HepG2 (cell line): ENCODE data around the gene SEC61A1. TPM values are rescaled to one million over a fixed set of nuclear protein-coding genes. Genes with fewer than 3 reads are reported as not detected.

Experiments
- ARNT2 ChIP-seq: sonication (generic); formaldehyde crosslinking; IDR thresholded peaks from 2 replicates; pipeline ENCODE4 v1.8.0; 2022; ENCODE audit warnings: mild to moderate bottlenecking, low read depth, missing genetic modification reagents, moderate library complexity
- IKZF1 ChIP-seq: fragments of 450-650 bp; IDR thresholded peaks from 2 replicates; pipeline ENCODE4 v1.7.1; 2016
- MLXIP ChIP-seq: sonication (generic); formaldehyde crosslinking; IDR thresholded peaks from 2 replicates; pipeline ENCODE4 v1.9.0; 2021; ENCODE audit warnings: missing genetic modification reagents, borderline replicate concordance
- SALL1 ChIP-seq: sonication (generic); formaldehyde crosslinking; IDR thresholded peaks from 2 replicates; pipeline ENCODE4 v1.8.0; 2022; ENCODE audit warnings: mild to moderate bottlenecking, missing genetic modification reagents
- XRCC5 ChIP-seq: fragments of 200-400 bp; formaldehyde crosslinking; optimal IDR thresholded peaks from 2 replicates; pipeline ENCODE3; 2017; ENCODE audit warnings: mild to moderate bottlenecking, low read length
- ZBTB7A ChIP-seq: sonication (generic); formaldehyde crosslinking; IDR thresholded peaks from 2 replicates; pipeline ENCODE4 v1.8.0; 2022; ENCODE audit warnings: mild to moderate bottlenecking, missing genetic modification reagents
- ZFYVE20 ChIP-seq: sonication (generic); formaldehyde crosslinking; IDR thresholded peaks from 2 replicates; pipeline ENCODE4 v1.8.0; 2023; ENCODE audit warnings: low read depth, mild to moderate bottlenecking, moderate library complexity, missing genetic modification reagents, borderline replicate concordance
- ZNF260 ChIP-seq: sonication (generic); formaldehyde crosslinking; IDR thresholded peaks from 2 replicates; pipeline ENCODE4 v1.4.0; 2020; ENCODE audit warnings: missing genetic modification reagents, low read depth, mild to moderate bottlenecking, borderline replicate concordance
- ZNF512B ChIP-seq: sonication (generic); formaldehyde crosslinking; IDR thresholded peaks from 2 replicates; pipeline ENCODE4 v1.5.1; 2020; ENCODE audit warnings: missing genetic modification reagents, mild to moderate bottlenecking, borderline replicate concordance
- ZNF672 ChIP-seq: sonication (generic); formaldehyde crosslinking; IDR thresholded peaks from 2 replicates; pipeline ENCODE4 v1.8.1; 2022; ENCODE audit warnings: missing genetic modification reagents
- ZNF772 ChIP-seq: sonication (generic); formaldehyde crosslinking; IDR thresholded peaks from 2 replicates; pipeline ENCODE4 v1.5.0; 2020; ENCODE audit warnings: mild to moderate bottlenecking, missing genetic modification reagents
- polyA plus RNA-seq, 8 experiments: library from polyadenylated mRNA; depleted of rRNA in 3 of 8; stranded (reverse) in 7 of 8; unstranded in 1 of 8; fragments of >200 nt; fragmentation: Illumina TruSeq in 4 of 8; extraction: Trizol in 4 of 8; gene quantifications; 2 replicates each; pipeline versions ENCODE4 v1.2.1 to v1.2.3, GENCODE V29; 2011 to 2016; ENCODE audit warnings: low read depth in 4 of 8, missing spikeins in 1 of 8, mixed read lengths in 1 of 8; ENCODE audit not compliant: insufficient read depth in 1 of 8
- total RNA-seq, 5 experiments: library from RNA; depleted of rRNA; stranded (reverse); fragments of >200 nt; fragmentation: Illumina TruSeq; extraction: Trizol; gene quantifications; 2 replicates each; pipeline ENCODE4 v1.2.3, GENCODE V29; 2016; ENCODE audit warnings: low read depth in 1 of 5
- TF ChIP-seq, protein P1 (sequence below): fragments of 450-650 bp; IDR thresholded peaks from 2 replicates; pipeline ENCODE4 v1.6.1; 2016

The SEC61A1 gene
- total and polyA plus RNA-seq, 2 of the 13 experiments (the other 11 are each of a cell fraction or from before 2014, with no cell fraction given): 170 to 203 TPM

- TF ChIP-seq, protein P1, sequence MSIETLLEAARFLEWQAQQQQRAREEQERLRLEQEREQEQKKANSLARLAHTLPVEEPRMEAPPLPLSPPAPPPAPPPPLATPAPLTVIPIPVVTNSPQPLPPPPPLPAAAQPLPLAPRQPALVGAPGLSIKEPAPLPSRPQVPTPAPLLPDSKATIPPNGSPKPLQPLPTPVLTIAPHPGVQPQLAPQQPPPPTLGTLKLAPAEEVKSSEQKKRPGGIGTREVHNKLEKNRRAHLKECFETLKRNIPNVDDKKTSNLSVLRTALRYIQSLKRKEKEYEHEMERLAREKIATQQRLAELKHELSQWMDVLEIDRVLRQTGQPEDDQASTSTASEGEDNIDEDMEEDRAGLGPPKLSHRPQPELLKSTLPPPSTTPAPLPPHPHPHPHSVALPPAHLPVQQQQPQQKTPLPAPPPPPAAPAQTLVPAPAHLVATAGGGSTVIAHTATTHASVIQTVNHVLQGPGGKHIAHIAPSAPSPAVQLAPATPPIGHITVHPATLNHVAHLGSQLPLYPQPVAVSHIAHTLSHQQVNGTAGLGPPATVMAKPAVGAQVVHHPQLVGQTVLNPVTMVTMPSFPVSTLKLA: no peak
- TF ChIP-seq ZNF772 (CRISPR knock-in tag): no peak
- TF ChIP-seq SALL1 (CRISPR knock-in tag): no peak
- TF ChIP-seq ZNF512B: no peak
- no peak for TF ChIP-seq ZNF260 (CRISPR knock-in tag)
- TF ChIP-seq XRCC5: no peak
- TF ChIP-seq ZFYVE20 (CRISPR knock-in tag): no peak
- no peak for TF ChIP-seq ZNF672 (CRISPR knock-in tag)
- TF ChIP-seq IKZF1: no peak
- no peak for TF ChIP-seq ZBTB7A (CRISPR knock-in tag)
- TF ChIP-seq ARNT2 (CRISPR knock-in tag): no peak
- TF ChIP-seq MLXIP (CRISPR knock-in tag): no peak
Observed at GRCh38 chr3:128021768-128022372, 30.4 kb upstream of the SEC61A1 start (continued).
